Choroid plexus epithelial cell (primary cell): Measurements from ENCODE around the gene RHEB.

Source experiments
- DNase-seq: peaks from one replicate; pipeline ENCODE4 v3.0.0-alpha.2; 2010; ENCODE audit warnings: low read depth
- H3K4me3 ChIP-seq: 2 replicates; pipeline ENCODE4 v1.5.1; 2011; ENCODE audit warnings: low read depth, mild to moderate bottlenecking, control low read depth, low read length, moderate library complexity
- CTCF ChIP-seq: conservative IDR thresholded peaks from 2 replicates; pipeline ENCODE4 v1.5.1; 2011; ENCODE audit warnings: low read depth, mild to moderate bottlenecking, control low read depth, inconsistent platforms, low read length, moderate library complexity

Gene RHEB

GRCh38 chr7:151420144-151420543 is 99.6 kb downstream of the RHEB start:
- H3K4me3 ChIP-seq: no peak overlapping the region
- DNase-seq: no peak
- no peak for TF ChIP-seq CTCF

- DNase-seq: no peak
- no peak for TF ChIP-seq CTCF
- H3K4me3 ChIP-seq: no peak overlapping the region
Measured at GRCh38 chr7:151416941-151417315, 102.8 kb downstream of the RHEB start.

- H3K4me3 ChIP-seq: no peak overlapping the region
- no peak for TF ChIP-seq CTCF
- DNase-seq: no peak
Measured at GRCh38 chr7:151416112-151416940, 103.4 kb downstream of the RHEB start.
